ENCODE results near the gene SAFB2. TPM values are rescaled to one million over a fixed set of nuclear protein-coding genes. Genes with fewer than 3 reads are reported as not detected.

Gene SAFB2
- total RNA-seq, 1 donor = 38.0 TPM

DNA sequence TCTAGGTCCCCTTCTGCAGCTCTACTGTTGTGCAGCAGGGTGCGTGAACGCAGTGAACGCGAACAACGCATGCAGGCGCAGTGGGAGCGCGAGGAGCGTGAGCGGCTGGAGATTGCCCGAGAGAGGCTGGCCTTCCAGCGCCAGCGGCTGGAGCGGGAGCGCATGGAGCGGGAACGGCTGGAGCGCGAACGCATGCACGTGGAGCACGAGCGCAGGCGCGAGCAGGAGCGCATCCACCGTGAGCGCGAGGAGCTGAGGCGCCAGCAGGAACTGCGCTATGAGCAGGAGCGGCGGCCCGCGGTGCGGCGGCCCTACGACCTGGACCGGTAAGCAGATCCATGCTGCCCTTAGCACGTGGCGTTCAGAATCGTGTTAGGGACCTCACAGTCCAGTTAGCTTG lies 38.9 kb upstream of the SAFB2 start:
- Histone ChIP-seq H3K27ac (ENCODE audit: low read depth, low read length) (no peak overlapping the region), H4K20me1 (ENCODE audit: insufficient read depth, low read length) (peaks cover 15% of the 10 kb centered on the region), H3K4me2 (ENCODE audit: insufficient read depth, low read length) (no peak overlapping the region), H3K9me3 (ENCODE audit: low read depth, low read length) (no peaks in the 10 kb centered on the region), H3K4me3 (ENCODE audit: insufficient read depth, low read length) (no peak overlapping the region), H3K27me3 (ENCODE audit: insufficient read depth, low read length) (no peaks in the 10 kb centered on the region), H3K4me1 (ENCODE audit: insufficient read depth, low read length) (peaks cover 8% of the 10 kb centered on the region), H3K79me2 (ENCODE audit: insufficient read depth, low read length) (peaks cover 5% of the 10 kb centered on the region), H2AFZ (ENCODE audit: low read length) (no peak overlapping the region), H3K36me3 (ENCODE audit: insufficient read depth, low read length) (peaks cover 79% of the 10 kb centered on the region)
- TF ChIP-seq CTCF (IDR thresholded peaks at IDR 0.05; ENCODE audit: extremely low read depth, low read depth, low read length) = no peak
- no peak for DNase-seq (ENCODE audit: insufficient read length, low spot score, missing footprints)

GRCh38 chr19:5655412-5655811 lies 32.8 kb upstream of the SAFB2 start:
- Histone ChIP-seq H3K36me3 (ENCODE audit: insufficient read depth, low read length) (peaks cover 83% of the 10 kb centered on the region), H4K20me1 (ENCODE audit: insufficient read depth, low read length) (peaks cover 5% of the 10 kb centered on the region), H3K4me1 (ENCODE audit: insufficient read depth, low read length) (no peaks in the 10 kb centered on the region), H3K27ac (ENCODE audit: low read depth, low read length) (no peak overlapping the region), H2AFZ (ENCODE audit: low read length) (no peak overlapping the region), H3K27me3 (ENCODE audit: insufficient read depth, low read length) (no peaks in the 10 kb centered on the region), H3K4me2 (ENCODE audit: insufficient read depth, low read length) (no peak overlapping the region), H3K4me3 (ENCODE audit: insufficient read depth, low read length) (no peak overlapping the region), H3K9me3 (ENCODE audit: low read depth, low read length) (no peaks in the 10 kb centered on the region), H3K79me2 (ENCODE audit: insufficient read depth, low read length) (peaks cover 13% of the 10 kb centered on the region)
- no peak for TF ChIP-seq CTCF (IDR thresholded peaks at IDR 0.05; ENCODE audit: extremely low read depth, low read depth, low read length)
- DNase-seq (ENCODE audit: insufficient read length, low spot score, missing footprints) = no peak

DNA sequence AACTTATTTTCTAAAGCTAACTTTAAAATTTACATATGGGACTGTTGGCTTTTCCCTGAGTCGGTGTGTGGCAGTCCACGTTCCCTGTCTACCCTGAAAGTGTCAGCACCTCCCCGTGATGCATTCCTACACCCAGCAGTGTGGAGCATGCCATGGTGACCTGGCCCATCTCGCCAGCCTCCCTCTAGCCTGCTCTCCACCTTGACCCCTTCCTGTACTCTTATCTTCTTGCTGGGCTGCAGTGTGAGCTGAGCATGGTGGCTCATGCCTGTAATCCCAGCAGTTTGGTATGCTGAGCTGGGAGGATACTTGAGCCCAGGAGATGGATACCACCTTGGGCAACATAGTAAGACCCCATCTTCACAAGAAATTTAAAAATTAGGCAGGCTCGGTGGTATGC lies 32.4 kb upstream of the SAFB2 start:
- no peak for TF ChIP-seq CTCF (IDR thresholded peaks at IDR 0.05; ENCODE audit: extremely low read depth, low read depth, low read length)
- DNase-seq (ENCODE audit: insufficient read length, low spot score, missing footprints) = no peak
- H3K36me3 ChIP-seq (ENCODE audit: insufficient read depth, low read length) = peaks cover 82% of the 10 kb centered on the region
- no peaks in the 10 kb centered on the region for H3K4me1 ChIP-seq (ENCODE audit: insufficient read depth, low read length)
- H3K27me3 ChIP-seq (ENCODE audit: insufficient read depth, low read length) = no peaks in the 10 kb centered on the region
- peaks cover 5% of the 10 kb centered on the region for H4K20me1 ChIP-seq (ENCODE audit: insufficient read depth, low read length)
- H3K79me2 ChIP-seq (ENCODE audit: insufficient read depth, low read length) = peaks cover 13% of the 10 kb centered on the region
- H3K27ac ChIP-seq (ENCODE audit: low read depth, low read length) = no peak overlapping the region
- no peak overlapping the region for H2AFZ ChIP-seq (ENCODE audit: low read length)
- no peak overlapping the region for H3K4me3 ChIP-seq (ENCODE audit: insufficient read depth, low read length)
- H3K4me2 ChIP-seq (ENCODE audit: insufficient read depth, low read length) = no peak overlapping the region
- no peaks in the 10 kb centered on the region for H3K9me3 ChIP-seq (ENCODE audit: low read depth, low read length)

DNA sequence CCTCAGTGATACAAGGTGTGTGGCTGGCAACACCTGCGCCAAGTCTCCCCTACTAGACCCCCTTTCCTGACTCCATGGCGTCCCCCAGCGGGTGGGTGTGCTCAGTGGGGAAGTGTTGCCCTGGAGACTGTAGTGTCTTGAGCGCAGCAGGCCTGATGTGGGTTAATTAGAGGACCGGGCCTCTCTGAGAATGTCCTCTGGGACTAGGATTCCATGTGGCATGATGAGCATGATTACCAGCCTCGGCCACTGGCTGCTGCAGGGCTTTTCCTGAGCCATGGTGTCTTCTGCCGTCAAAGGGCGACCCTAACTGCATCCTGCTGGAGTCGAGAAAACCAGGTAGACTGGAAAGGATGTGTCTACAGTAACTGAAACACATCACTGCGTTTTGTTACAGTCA lies 29.7 kb upstream of the SAFB2 start:
- no peak for TF ChIP-seq CTCF (IDR thresholded peaks at IDR 0.05; ENCODE audit: extremely low read depth, low read depth, low read length)
- Histone ChIP-seq H3K9me3 (ENCODE audit: low read depth, low read length) (no peaks in the 10 kb centered on the region), H4K20me1 (ENCODE audit: insufficient read depth, low read length) (peaks cover 10% of the 10 kb centered on the region), H3K36me3 (ENCODE audit: insufficient read depth, low read length) (peaks cover 79% of the 10 kb centered on the region), H3K27ac (ENCODE audit: low read depth, low read length) (no peak overlapping the region), H3K79me2 (ENCODE audit: insufficient read depth, low read length) (peaks cover 27% of the 10 kb centered on the region), H2AFZ (ENCODE audit: low read length) (no peak overlapping the region), H3K27me3 (ENCODE audit: insufficient read depth, low read length) (no peaks in the 10 kb centered on the region), H3K4me2 (ENCODE audit: insufficient read depth, low read length) (no peak overlapping the region), H3K4me3 (ENCODE audit: insufficient read depth, low read length) (no peak overlapping the region), H3K4me1 (ENCODE audit: insufficient read depth, low read length) (no peaks in the 10 kb centered on the region)
- DNase-seq (ENCODE audit: insufficient read length, low spot score, missing footprints) = no peak
